ENCODE results near the gene RIBC2. TPM values are rescaled to one million over a fixed set of nuclear protein-coding genes. Genes with fewer than 3 reads are reported as not detected.

The RIBC2 gene
- polyA plus RNA-seq, 2 of the 4 experiments (the other 2 are of a cell fraction), result 3.0 to 3.8 TPM

GRCh38 chr22:45475851-45476514, 62.5 kb downstream of the RIBC2 start:
- ChIA-PET POLR2A (no interaction called here), CTCF (interaction anchor here (0.5 to 1.7 kb wide), 3 partner anchors 12 to 78 kb away, joined by 3 to 6 read pairs (median 3); no protein-coding TSS in a partner anchor)
- H3K27ac ChIP-seq, result no peak overlapping the region
- peaks cover 19% of the 10 kb centered on the region for H3K4me1 ChIP-seq
- WGBS (ENCODE audit: missing lambda C conversion rate), result 89% methylated on average over 12 of the region's 15 CpGs
- FAIRE-seq, result no peak
- no peak overlapping the region for H3K4me3 ChIP-seq
- no peak overlapping the region for H3K4me2 ChIP-seq
- no peak for DNase-seq (ENCODE audit: low read depth in 1 of 2, low spot score in 1 of 2)
- ATAC-seq, result no peak
- H3K9me3 ChIP-seq, result no peaks in the 10 kb centered on the region
- TF ChIP-seq HMGXB4 (CRISPR knock-in tag; IDR thresholded peaks at IDR 0.05; ENCODE audit: borderline replicate concordance) (no peak), BCL3 (IDR thresholded peaks at IDR 0.05) (no peak), EP300 (IDR thresholded peaks at IDR 0.05) (no peak), KDM5A (IDR thresholded peaks at IDR 0.05) (no peak), NFE2L2 (conservative IDR thresholded peaks at IDR 0.05; ENCODE audit: low read length) (no peak), EHF (CRISPR knock-in tag; IDR thresholded peaks at IDR 0.05) (no peak), JUN (IDR thresholded peaks at IDR 0.05) (no peak), EHMT2 (IDR thresholded peaks at IDR 0.05; ENCODE audit: low read depth) (no peak), MAZ (IDR thresholded peaks at IDR 0.05; ENCODE audit: borderline replicate concordance, low read depth, low read length) (no peak), USF2 (IDR thresholded peaks at IDR 0.05) (no peak), CHD2 (IDR thresholded peaks at IDR 0.05; ENCODE audit: low read length, partially characterized antibody) (no peak), HES2 (IDR thresholded peaks at IDR 0.05) (no peak), CBX8 (IDR thresholded peaks at IDR 0.05) (no peak), RARB (CRISPR knock-in tag; IDR thresholded peaks at IDR 0.05) (no peak)

- peak overlapping the region in 1 of 2 experiments; percentile 67; a peak in 3 of 6 replicates for H3K27ac ChIP-seq
- 80% methylated on average over 6 of the region's 6 CpGs for WGBS (ENCODE audit: missing lambda C conversion rate)
- no peak overlapping the region for H3K4me3 ChIP-seq
- POLR2A ChIA-PET, result no interaction called here
- FAIRE-seq (no peak), ATAC-seq (peak in 1 of 2 experiments; percentile 11; a peak in 1 of 6 replicates), DNase-seq (ENCODE audit: low read depth in 1 of 2, low spot score in 1 of 2) (no peak)
- H3K4me1 ChIP-seq, result peaks cover 19% of the 10 kb centered on the region
- CTCF ChIA-PET, result interaction anchor here (1.3 kb wide), 1 partner anchor 11 kb away, joined by 6 read pairs; no protein-coding TSS in a partner anchor
- TF ChIP-seq JUNB (IDR thresholded peaks at IDR 0.05), result no peak
- TF ChIP-seq CHD2 (IDR thresholded peaks at IDR 0.05; ENCODE audit: low read length, partially characterized antibody), result no peak
- TF ChIP-seq E2F6 (IDR thresholded peaks at IDR 0.05; ENCODE audit: borderline replicate concordance, low read depth), result no peak
- TF ChIP-seq HOXA7 (CRISPR knock-in tag; IDR thresholded peaks at IDR 0.05), result no peak
- no peak for TF ChIP-seq FOSB (CRISPR knock-in tag; IDR thresholded peaks at IDR 0.05)
- no peak for TF ChIP-seq RNF2 (IDR thresholded peaks at IDR 0.05; ENCODE audit: borderline replicate concordance, low read depth)
- H3K9me3 ChIP-seq, result no peaks in the 10 kb centered on the region
- H3K4me2 ChIP-seq, result no peak overlapping the region
Observed at GRCh38 chr22:45476814-45477213, 63.3 kb downstream of the RIBC2 start.
